CD4-positive, alpha-beta T cell treated with Interleukin-1 beta for 1 hour (primary cell): ENCODE data around the gene SAMSN1.
"Not testable (repeated sequence)": the region's sequence is repeated elsewhere in the genome, so short reads cannot be mapped to it uniquely, and the experiment has no call there.

ENCODE experiments used
- DNase-seq, 2 donors: peaks; one replicate each; pipeline ENCODE4 v3.0.0-alpha.2; 2020 to 2022

SAMSN1 gene

DNA sequence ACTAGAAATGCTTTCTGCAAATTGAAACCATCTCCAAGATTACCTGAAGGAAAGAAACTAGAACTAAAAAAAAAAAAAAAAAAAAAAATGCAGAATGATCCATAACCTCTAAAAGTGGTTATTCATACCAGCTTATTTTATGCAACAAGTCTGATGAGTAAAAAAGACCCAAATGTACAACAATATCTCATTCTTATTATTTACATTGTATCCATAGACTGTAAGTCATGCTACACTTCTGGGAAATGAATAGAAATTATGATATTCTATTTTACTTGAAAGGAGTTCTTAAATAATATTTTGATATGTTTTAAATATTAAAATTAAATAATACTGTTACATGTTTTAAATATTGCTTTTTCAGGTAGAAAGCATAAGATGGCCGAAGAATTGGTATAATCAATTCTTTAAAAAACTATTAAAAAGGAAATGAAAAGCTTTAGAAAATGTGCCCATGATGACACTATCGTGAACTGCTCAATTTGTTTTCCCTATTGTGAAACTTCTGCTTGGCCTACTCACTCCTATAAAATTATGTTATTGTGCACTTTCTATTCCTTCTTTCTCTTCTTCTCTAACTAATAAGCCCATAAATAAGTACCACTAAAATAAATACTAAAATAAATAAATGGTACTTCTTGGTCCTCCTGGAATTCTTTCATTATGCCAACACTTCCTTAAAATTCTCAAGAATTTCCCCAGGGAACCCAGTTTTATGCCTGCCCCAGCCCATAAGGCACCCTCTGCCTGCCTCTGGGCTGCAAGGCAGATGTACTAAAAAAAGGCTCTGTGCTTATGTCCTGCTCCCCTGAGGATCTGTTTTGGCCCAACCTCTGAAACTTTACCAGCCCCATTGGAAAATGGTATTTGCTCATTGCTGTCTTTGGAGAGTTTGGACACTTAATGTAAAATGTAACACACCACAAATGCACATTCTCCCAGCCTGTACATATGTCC is 18.1 kb downstream of the SAMSN1 start:
- no peak for DNase-seq

DNA sequence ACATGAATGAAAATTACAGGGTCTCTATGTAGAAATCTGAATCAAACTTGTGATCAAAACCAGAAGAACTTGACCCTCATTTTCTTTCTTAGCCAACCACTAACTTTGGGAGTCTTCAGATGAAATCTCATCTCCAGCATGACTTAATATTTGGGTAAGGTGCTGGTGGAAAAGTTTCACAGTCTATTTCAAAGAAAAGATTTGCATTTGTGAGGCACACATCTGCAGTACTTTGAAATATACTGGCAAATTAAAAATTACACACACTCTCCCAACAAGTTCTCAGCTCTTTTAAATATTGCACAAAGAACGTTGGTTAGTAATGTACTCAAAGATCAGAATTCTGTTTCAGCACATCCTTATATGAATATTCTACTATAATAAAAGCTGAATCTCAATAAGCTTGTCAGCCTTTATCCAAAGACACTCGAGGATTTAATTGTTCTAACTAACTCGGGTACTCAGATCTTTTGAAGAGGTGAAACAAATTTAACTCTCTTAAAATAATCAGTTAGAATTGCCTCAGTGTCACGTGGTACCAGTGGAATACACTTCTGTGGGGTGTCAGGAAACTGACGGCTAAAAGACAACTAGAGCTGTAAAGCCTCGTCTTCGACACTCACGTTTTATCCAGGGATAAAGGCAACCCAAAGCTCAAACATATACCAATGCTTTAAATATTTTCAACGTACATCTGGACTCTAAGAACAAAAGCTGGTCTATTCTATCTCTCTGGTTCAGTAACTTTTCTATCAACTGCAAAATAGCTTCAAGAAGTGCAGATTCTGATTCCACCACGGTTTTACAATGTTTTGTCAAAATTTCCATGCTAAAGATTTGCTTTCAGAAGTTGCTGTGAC is 19.0 kb downstream of the SAMSN1 start:
- peak in 1 of 2 donors; percentile 35 for DNase-seq

DNA sequence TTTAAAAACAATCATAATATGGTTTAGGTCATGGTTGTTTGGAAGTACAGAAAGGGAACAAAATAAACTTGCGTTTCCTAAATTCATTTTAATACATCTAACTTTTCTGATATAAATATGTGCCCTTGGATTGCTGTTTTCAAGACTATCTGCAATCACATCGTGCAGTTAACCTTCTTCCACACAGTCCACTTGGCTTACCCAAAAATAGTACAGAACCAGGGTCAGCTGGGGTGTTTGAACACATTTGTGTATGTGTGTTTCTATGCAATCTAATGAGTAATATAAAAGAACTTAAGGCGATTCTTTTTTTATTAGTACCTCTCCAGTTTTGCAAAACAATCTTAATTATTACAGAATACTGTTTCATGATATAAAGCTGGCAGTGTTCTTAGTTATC is 19.9 kb downstream of the SAMSN1 start:
- DNase-seq = no peak

DNA sequence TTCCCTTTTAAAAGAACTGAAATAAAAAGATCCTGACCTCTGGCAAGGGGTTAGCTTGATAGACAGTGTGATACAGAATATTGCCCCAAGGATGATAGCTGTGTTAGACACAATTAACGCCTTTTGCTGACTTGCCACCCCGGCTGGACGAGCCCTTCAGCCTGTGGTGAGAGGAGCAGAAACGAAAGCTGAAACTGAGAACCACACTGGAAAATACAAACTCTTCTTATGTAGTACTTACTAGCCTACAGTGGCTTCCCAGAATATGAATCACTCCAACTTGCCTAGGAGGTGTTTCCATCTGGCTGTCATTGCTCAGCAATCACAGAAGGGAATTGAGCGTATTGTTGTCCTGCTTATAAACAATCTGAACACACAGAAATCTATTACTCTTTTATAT is 22.9 kb downstream of the SAMSN1 start:
- DNase-seq = peak; percentile 29 to 45

DNA sequence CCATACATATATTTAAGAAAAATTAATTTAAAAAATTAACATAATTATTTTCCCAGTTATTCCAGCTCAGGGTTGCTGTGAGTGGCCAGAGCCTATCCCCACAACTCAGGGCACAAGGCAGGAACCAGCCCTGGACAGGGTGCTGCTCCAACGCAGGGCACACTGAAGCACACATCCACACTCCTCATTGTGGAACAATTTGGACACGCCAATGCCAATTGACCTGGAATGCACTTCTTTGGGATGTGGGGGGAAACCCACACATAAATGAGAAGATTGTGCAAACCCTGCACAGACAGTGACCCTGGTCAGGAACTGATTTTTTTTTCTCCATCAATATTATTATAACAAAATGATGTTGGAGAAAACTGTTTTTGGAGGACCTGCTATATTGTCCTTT is 23.4 kb downstream of the SAMSN1 start:
- DNase-seq = no peak

DNA sequence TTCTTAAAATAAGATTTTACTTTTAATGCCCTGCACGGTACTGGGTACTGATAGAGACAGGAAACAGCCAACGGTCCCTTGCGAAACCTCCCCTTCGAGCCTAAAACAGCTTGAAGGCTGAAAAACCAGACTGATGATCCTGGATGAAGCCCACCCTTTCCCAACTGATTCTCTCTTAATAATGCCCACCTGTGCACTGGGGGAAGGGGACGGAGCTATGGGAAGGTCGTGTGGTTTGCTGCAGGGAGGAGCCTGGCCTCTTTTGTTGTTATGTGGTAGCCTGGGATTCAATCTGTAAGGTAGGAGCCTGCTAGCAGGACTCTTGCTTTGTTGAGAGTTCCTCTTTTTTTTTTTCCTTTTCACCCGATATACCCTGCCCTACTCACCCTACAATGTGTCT is 25.6 kb downstream of the SAMSN1 start:
- DNase-seq = no peak

DNA sequence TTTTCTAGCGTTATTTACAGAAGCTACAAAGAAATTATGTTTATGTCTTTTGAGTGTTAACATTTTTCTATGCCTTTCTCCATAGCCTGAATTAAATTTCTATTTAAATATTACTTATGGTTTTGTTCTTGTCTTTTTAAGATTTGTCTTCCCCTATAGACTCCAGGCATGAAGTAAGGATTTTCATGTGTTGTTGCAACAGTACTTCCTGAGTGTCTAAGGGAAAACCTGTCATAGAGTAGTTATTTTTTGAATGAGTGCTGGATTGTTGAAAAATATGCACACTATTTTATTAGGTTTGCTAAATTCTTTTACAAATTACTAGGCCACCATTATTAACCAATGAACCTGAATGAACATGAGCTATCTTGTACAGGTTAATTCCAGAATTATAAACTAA is 27.1 kb downstream of the SAMSN1 start:
- no peak for DNase-seq

DNA sequence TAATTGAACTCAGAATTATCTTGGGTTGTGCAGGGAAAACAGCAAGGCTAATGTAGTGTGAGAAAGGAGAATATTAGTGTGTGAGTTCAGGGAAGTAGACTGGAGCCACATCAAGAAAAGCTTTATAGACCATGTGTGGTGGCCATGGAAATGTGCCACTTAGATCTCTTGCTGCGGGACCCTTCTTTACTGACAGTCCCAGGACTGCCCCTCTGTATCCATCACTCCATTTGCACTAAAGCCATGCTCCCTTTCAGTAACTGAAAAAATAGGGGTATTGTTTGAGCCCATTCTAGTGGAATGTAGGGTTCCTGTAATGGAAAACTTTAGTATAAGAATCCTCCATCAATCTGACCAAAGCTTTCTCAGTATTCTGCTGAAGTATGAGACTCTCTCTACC is 32.3 kb downstream of the SAMSN1 start:
- DNase-seq = no peak

DNA sequence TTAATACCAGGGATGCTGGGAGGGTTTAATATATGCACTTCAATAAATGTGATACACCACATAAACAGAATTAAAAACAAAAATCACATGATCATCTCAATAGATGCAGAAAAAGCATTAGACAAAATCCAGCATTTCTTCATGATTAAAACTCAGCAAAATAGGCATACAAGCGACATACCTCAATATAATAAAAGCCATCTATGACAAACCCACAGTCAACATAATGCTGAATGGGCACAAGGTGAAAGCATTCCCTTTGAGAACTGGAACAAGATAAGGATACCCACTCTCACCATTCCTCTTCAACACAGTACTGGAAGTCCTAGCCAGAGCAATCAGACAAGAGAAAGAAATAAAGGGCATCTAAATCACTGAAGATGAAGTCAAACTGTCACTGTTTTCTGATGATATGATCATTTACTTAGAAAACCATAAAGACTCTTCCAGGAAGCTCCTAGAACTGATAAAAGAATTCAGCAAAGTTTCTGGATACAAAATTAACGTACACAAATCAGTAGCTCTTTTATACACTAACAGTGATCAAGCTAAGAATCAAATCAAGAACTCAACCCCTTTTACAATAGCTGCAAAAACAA is 39.2 kb downstream of the SAMSN1 start:
- DNase-seq = not testable (repeated sequence)

DNA sequence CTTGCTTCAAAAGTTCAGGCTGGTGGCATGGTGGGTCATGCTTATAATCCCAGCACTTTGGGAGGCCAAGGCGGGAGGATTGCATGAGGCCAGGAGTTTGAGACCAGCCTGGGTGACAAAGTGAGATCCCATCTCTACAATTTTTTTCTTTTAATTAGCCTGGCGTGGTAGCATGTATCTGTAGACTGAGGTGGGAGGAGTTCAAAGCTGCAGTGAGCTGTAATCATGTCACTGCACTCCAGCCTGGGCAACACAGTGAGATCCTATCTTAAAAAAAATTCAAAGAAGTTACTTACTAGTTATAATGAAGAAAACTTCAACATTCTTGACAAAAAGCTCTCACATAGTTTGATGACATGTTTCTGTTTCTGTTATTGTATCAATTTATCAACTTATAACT is 45.2 kb downstream of the SAMSN1 start:
- no peak for DNase-seq

DNA sequence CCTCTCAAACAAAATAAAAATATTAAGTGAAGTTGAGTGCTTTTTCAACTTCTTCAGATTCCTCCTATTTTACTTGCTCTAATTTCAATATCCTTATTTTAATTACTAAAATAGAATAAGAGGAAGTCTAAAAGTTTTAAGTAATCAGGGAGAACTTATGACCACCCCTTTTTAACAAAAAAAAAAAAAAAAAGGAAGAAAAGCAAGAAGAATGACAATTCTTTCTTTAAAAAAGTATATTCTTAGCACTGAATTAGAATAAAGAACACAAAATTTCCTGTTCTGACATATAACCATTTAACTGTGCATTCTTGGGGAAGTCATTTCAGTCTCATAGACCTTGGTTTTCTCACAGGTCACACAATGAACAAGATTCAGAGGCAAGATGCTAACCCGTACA is 46.8 kb downstream of the SAMSN1 start:
- no peak for DNase-seq

DNA sequence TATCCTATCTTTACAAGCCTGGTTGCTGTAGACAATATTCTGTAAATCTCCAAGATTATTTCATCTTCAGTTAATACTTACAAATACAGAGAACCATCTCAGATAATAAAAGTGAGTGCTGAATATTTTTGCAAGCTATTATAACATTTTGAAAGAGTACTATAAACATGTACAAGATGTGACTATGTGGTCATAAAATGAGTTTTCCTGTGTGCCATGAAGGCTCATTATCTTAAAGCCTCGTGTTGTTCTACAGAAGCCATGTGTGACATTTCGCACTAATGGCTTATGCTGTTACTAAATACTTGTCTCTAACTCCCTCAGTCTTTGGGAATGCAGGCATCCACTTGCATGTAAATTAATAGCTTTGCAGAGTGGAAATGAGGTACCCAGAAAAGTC is 48.3 kb downstream of the SAMSN1 start:
- DNase-seq = no peak

DNA sequence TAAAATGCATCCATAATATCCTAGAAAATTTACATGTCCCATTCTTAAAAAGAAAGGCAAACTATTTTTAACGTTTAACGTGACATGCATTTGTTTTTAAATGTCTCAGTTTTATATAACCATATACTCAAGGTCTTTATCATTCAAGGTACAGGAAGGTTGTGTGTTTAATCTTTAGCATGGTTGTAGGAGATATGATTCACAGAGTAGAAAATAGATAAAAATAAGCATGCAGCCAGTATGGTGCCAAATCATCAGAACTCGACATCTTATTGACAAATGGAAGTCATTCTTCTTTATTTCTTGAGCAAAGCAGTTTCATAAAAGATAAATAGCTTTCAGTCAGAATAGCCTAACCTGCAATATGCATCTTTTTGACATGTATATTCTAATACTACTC is 51.0 kb downstream of the SAMSN1 start:
- no peak for DNase-seq

DNA sequence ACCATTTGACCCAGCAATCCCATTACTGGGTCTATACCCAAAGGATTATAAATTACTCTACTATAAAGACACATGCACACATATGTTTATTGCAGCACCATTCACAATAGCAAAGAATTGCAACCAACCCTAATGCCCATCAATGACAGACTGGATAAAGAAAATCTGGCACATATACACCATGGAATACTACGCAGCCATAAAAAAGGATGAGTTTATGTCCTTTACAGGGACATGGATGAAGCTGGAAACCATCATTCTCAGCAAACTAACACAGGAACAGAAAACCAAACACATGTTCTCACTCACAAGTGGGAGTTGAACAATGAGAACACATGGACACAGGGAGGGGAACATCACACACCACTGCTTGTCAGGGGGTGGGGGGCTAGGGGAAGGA is 51.9 kb downstream of the SAMSN1 start:
- not testable (repeated sequence) for DNase-seq

DNA sequence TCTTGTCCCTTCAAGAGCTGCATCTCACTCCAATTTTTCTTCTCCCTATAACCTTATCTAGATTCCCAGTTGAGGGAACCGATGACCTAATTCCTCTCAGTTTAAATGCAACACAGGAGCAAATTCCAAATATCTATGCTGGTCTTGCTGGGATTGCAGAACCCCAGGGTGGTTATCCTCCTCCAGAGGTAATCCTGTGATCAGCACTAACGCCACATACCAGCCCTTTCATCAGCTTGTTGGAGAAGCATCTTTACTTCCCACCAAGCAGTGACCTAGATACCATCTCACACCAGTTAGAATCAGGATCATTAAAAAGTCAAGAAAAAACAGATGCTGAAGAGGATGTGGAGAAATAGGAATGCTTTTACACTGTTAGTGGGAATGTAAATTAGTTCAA is 52.4 kb downstream of the SAMSN1 start:
- no peak for DNase-seq

DNA sequence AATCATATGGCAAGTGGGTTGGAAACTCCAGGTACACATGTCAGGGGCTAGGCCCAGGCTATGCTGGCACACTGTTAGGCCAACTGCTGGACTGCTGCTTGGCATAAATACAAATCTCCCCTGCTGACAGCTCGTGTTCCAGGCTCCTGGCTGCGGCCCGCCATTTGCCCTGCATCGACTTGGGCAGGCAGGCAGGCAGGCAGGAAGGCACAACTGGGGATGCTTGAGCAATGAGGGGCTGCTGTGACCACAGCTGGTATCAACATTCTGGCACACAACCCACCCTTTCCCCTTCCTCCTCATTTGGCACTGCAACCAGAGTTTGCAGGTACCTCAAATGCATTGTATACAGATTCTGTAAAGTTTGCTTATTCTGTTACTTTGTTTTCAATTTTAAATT is 53.2 kb downstream of the SAMSN1 start:
- DNase-seq = no peak

DNA sequence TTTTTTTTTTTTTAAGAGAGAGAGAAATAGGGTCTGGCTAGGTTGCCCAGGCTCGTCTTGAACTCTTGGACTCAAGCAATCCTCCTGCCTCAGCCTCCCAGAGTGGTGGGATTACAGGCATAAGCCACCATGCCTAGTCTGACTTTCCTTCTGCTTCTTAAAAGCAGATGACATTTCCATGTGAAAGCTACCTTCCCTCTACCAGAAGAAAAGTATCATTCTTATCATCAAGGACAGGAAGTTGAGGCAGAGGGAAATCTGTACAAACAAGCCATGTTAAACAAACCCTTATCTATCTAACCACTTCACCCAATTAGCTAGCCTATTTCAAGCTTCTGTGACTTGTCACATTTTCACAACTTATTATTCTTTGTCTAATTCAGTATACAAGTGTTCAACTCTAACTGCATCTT is 54.8 kb downstream of the SAMSN1 start:
- no peak for DNase-seq

DNA sequence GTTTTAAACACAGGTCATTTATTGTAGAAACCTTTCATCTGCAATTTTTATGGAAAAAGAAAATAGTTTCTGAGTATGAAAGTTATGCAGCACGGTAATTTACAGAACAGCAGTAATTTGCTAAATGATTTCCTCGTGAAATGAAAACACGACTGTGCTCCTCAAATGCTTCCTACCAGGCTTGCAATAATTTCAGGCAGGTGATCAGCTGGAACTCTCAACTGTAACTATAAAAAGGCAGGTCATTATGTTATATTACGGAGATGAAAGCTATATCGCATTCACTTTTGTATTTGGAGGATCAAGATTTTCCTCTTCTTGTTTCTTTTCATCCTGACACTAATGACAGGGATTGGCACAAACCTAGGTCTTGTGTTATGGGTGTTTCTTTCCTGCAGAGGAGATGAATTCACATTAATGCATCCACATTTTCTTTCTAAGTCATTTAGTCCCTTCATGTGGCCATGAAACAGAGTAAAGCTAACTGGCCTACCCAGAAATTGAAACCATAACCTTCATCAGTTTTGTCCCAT is 57.4 kb downstream of the SAMSN1 start:
- no peak for DNase-seq

DNA sequence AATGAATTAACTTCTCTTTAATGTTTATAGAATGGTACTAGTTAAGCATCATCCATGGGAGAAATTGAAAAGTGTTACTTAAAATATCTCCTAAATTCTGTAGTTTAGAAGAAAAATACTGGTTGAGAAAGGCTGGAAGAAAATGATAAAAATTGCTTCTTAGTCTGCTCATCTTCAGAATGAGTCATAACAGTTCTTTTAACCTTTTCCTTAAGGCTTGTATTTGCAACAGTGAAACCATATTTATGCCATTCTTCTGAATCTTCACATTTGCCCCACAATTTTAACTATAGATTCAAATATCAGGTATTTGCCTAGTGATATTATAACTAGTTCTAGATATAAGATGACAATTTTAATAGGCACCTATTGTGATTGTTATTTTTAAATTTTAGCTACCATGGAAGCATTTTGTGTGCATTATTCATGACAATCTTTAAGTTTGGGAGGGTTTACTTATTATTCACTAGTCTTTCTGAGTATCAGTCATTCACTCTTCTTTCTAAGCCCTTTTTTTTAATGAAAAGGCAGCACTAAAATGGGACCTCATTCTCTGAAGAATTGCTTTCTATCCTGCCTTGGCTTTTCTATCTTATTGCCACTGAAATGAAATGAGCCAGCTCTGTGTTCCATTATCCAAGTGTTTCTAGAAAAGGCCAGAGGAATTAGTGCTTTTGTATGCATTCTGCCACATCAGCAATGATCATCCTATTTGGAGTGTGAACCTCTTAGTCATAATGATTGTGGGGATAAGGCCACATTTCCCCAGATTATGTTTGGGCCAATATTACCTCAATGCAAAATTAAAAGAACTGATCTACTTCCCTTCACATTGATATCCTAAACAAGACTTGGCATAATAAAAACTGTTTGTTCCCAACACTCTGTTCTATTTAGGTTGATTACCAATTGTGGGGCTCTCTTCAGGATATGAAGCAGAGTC is 58.4 kb downstream of the SAMSN1 start:
- no peak for DNase-seq

DNA sequence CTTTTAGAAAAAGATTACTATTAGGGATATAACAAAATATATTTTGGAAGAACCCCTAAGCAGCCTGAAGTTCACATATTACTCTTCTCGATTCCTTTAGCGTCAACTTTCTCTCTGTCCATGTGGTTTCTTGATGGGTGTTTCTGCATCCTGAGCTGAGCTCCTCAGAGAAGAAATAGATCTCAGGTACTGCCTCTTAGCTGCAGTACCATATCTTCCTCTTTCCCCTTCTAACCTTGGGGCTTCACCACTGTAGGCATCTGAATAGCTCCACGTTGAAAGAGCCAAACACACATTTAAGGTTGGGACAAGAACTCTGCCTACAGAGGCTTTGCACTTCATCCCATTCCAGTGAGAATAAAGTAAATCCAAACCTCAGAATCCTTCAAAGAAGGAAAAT is 59.2 kb downstream of the SAMSN1 start:
- DNase-seq = no peak

DNA sequence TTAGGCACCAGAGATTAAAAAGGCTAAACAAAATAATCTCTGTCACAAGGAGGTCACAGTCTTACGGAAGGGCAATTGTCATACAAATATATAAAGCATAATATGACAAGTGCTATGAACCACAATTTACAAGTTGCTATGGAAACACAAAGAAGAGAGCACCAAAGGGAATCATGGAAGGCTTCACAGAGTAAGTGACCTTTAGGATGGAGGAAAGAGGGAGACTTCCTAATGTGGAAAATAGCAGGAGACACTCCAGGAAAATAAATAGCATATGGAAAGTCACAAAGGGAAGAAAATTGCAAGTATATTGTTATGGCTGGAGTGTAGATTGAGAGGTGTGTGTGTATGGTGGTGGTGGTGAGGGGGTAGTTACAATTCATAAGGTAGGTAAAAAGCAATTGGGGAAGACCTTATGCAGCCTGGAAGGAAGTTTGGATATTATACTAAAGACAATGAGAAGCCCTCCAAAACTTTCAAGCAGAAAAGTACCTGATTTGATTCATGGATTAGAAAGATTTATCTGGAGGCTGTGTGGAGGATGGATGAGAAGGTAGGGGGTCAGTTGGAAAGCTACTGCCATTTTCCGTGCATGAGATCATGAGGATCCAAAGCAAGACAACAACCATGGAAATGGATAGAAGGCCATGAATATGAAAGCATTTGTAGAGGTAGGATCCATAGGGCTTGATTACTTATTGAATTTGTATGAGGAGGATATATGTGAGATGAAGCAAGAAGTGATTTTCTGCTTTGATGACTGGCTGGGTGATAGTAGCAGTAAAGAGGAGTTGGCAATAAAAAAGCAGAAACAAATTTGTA is 61.7 kb downstream of the SAMSN1 start:
- DNase-seq = no peak
